GM06990 (cell line): Measurements from ENCODE around the gene CFHR3.

Experiments used
- DNase-seq: peaks from one replicate; pipeline ENCODE4 v3.0.0-alpha.2; 2011; ENCODE audit not compliant: insufficient read length; ENCODE audit errors: extremely low read depth
- H3K27me3 ChIP-seq: replicated peaks from 2 replicates; pipeline ENCODE4 v1.6.0; 2011; ENCODE audit warnings: low read length; ENCODE audit not compliant: control insufficient read depth, insufficient read depth
- H3K36me3 ChIP-seq: 2 replicates; pipeline ENCODE4 v1.5.1; 2011; ENCODE audit warnings: low read length; ENCODE audit not compliant: control insufficient read depth, insufficient read depth
- H3K4me3 ChIP-seq: replicated peaks from 2 replicates; pipeline ENCODE4 v1.5.1; 2011; ENCODE audit warnings: low read depth, mild to moderate bottlenecking, control low read depth, low read length
- TF ChIP-seq, protein P1 (sequence below): IDR thresholded peaks from 2 replicates; pipeline ENCODE4 v1.5.1; 2011; ENCODE audit warnings: low read length, control low read depth, mild to moderate bottlenecking, inconsistent platforms; ENCODE audit not compliant: insufficient read depth, poor library complexity, severe bottlenecking

CFHR3 gene

DNA sequence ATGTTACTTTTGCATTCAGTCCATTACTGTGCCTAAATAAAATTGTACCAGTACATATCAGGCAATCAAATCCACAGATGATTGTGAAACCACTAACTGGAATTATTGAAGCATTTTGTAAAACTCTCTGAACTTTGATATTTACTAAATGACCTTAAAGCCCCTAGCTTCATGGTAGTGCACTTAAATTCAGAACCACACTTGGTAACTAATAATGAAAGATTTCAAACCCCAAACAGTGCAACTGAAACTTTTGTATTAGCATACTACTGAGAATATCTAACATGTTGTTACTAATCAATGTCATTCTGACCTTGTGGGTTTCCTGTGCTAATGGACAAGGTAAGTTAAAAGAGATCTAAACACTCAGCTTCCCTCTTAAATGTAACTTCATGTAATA, at the start of gene CFHR3:
Gene CFHR3, plus strand, starts transcription at position 238 of the 400 bp plus-strand sequence. Its CDS starts 47 bp downstream, at position 285.
- TF ChIP-seq, protein P1, sequence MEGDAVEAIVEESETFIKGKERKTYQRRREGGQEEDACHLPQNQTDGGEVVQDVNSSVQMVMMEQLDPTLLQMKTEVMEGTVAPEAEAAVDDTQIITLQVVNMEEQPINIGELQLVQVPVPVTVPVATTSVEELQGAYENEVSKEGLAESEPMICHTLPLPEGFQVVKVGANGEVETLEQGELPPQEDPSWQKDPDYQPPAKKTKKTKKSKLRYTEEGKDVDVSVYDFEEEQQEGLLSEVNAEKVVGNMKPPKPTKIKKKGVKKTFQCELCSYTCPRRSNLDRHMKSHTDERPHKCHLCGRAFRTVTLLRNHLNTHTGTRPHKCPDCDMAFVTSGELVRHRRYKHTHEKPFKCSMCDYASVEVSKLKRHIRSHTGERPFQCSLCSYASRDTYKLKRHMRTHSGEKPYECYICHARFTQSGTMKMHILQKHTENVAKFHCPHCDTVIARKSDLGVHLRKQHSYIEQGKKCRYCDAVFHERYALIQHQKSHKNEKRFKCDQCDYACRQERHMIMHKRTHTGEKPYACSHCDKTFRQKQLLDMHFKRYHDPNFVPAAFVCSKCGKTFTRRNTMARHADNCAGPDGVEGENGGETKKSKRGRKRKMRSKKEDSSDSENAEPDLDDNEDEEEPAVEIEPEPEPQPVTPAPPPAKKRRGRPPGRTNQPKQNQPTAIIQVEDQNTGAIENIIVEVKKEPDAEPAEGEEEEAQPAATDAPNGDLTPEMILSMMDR: no peak
- Histone ChIP-seq H3K36me3 (no peaks in the 10 kb centered on the region), H3K27me3 (no peaks in the 10 kb centered on the region), H3K4me3 (no peak within 1 kb of the TSS)
- no peak for DNase-seq

DNA sequence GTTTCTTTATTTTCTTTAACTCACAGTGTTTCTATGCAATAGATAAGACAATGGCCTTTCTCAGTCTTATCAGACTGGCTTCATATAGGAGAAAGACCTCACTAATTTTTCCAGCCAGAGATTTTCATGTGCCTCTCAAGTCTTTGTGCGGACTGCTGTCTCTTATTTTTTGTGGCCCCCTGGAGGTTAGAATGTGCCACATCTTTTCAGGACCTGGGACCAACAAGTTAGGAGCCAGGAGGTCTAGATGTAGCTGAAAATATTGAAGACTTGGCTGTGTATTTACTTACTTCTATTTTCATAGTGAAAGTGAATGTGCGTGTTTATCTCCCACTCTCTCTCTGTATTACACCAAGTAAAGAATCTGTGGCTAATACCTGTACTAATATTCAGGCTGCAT, 42.1 kb upstream of the CFHR3 start:
- H3K4me3 ChIP-seq: no peak overlapping the region
- DNase-seq: no peak
- H3K27me3 ChIP-seq: no peaks in the 10 kb centered on the region
- TF ChIP-seq, protein P1: peak; percentile 18
- no peaks in the 10 kb centered on the region for H3K36me3 ChIP-seq

DNA sequence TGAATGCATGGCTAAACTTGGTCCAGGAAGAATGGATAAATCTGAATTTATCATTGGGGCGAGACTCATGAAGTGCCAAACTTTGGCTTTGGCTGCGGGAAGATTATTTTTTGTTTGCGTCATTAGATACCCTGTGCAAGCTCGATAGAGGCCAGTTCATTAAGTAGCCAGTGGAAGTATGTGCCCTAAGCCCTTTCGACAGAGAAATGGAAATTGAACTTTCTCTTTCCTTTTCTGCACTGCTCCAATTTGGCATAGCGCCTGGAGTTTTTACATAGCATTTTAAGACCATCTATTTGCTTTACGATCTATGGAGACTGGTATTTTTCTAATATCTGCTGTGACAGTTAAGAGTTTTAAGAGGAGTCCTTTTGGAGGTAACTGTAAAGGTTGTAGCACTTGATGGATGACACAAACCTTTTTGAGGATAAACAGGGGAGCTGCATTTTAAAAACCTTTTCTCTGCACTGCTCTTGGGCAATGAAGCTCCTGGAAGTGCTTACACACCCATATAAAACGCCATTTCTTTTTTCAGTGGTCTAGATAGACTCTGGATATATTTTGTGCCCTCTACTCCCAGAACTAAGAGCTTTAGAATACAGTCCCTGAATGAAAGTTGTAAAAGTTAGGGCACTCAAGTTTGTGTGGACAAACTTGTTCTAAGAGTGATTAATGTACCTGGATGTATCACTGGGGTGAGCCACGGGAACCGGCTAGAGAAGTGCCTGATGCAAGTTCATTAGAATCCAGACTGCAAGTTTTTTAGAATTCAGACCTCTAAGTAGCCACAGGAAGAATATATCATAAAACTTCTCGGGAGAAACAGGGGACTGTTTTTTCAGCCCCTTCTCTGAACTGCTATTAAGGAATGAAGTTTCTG, 41.3 kb upstream of the CFHR3 start:
- no peaks in the 10 kb centered on the region for H3K36me3 ChIP-seq
- H3K4me3 ChIP-seq: no peak overlapping the region
- H3K27me3 ChIP-seq: no peaks in the 10 kb centered on the region
- DNase-seq: no peak
- TF ChIP-seq, protein P1: no peak

DNA sequence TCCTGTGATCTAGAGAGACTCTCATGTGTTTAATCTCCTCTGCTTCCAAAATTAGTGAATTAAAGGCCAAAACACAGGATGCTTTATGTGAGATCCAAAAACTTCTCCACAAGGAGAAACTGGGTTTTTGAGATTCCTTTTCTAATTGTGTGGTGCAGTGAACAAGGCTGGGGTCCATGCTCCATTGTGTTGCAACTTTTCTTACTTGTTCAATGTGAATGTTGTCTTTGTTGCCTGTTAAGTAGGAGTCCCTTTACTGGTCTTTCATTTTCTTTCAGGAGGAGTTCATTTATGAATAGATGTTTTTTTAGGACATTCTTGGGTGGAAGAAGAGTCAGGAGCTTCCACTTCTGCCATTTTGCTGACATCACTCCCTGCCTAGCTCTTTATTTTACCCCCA, 40.6 kb upstream of the CFHR3 start:
- H3K27me3 ChIP-seq: no peaks in the 10 kb centered on the region
- TF ChIP-seq, protein P1: no peak
- H3K36me3 ChIP-seq: no peaks in the 10 kb centered on the region
- no peak overlapping the region for H3K4me3 ChIP-seq
- DNase-seq: no peak

DNA sequence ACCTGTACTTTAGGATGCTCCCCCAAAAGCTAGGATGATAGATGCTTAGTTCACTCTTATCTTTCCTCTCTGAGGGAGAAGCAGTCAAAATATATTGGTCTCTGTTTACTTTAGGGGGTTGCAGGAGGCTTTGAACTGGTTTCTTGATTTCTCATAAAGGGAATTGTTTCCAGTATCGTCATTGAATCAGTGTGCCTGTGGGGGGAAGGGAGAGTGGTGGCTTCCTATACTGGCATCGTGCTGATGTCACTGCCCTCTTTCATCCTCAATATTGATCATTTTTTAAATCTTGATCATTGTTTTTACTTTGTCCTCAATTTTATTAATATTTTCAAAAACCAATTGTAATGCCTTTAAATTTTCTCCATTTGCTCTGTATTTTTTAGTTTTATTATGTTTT, 40.2 kb upstream of the CFHR3 start:
- no peaks in the 10 kb centered on the region for H3K27me3 ChIP-seq
- H3K36me3 ChIP-seq: no peaks in the 10 kb centered on the region
- H3K4me3 ChIP-seq: no peak overlapping the region
- DNase-seq: no peak
- TF ChIP-seq, protein P1: no peak
